Activated CD8-positive, alpha-beta T cell treated with anti-CD3 and anti-CD28 coated beads for 36 hours (primary cell): ENCODE data around the gene FOXJ1. TPM values are rescaled to one million over a fixed set of nuclear protein-coding genes. Genes with fewer than 3 reads are reported as not detected.

Experiments used
- ATAC-seq: fragments of 200-7000 bp; cut with Tn5 transposase; one replicate; pipeline ENCODE4 v1.10.0; 2021; ENCODE audit warnings: mild to moderate bottlenecking, moderate library complexity
- CTCF ChIA-PET: fragments of 350-600 bp; sonication (Branson Sonifier 250); formaldehyde crosslinking; loops from one replicate; lab custom pipeline; 2021; ENCODE audit warnings: antibody characterized with exemption; lab: Charles Lee
- POLR2A ChIA-PET: fragments of 350-600 bp; sonication (Branson Sonifier 250); formaldehyde crosslinking; loops from one replicate; lab custom pipeline; 2021; ENCODE audit warnings: antibody characterized with exemption; lab: Charles Lee
- DNase-seq: peaks from one replicate; pipeline ENCODE4 v3.0.0-alpha.2; 2020
- H3K27ac Mint-ChIP-seq: one replicate; pipeline ENCODE4 v1.8.0; 2021; ENCODE audit warnings: mild to moderate bottlenecking, mixed read lengths
- H3K27me3 Mint-ChIP-seq: one replicate; pipeline ENCODE4 v1.8.0; 2021; ENCODE audit warnings: mixed read lengths
- H3K36me3 Mint-ChIP-seq: one replicate; pipeline ENCODE4 v1.8.0; 2021; ENCODE audit warnings: low read depth, mixed read lengths
- H3K4me1 Mint-ChIP-seq: one replicate; pipeline ENCODE4 v1.8.0; 2021; ENCODE audit warnings: low read depth, mixed read lengths
- H3K4me3 Mint-ChIP-seq: one replicate; pipeline ENCODE4 v1.8.0; 2021; ENCODE audit warnings: mild to moderate bottlenecking, moderate library complexity, mixed read lengths
- H3K9me3 Mint-ChIP-seq: one replicate; pipeline ENCODE4 v1.8.0; 2021; ENCODE audit warnings: mixed read lengths
- intact Hi-C: fragments of 100-400 bp; cut with micrococcal nuclease; formaldehyde crosslinking; loops from one replicate; pipeline ENCODE4 v1.10.0; 2022
- total RNA-seq, 2 experiments: library from RNA; stranded (reverse); gene quantifications; one replicate each; pipeline ENCODE4 v1.2.3, GENCODE V29; 2021
- TF ChIP-seq, protein P1 (sequence below): fragments of 200-600 bp; IDR thresholded peaks from one replicate; pipeline ENCODE4 v1.8.0; 2022; ENCODE audit warnings: antibody characterized with exemption, mild to moderate bottlenecking

The FOXJ1 gene
- total RNA-seq, 2 experiments from 2014 or later = 11.1 to 11.6 TPM

DNA sequence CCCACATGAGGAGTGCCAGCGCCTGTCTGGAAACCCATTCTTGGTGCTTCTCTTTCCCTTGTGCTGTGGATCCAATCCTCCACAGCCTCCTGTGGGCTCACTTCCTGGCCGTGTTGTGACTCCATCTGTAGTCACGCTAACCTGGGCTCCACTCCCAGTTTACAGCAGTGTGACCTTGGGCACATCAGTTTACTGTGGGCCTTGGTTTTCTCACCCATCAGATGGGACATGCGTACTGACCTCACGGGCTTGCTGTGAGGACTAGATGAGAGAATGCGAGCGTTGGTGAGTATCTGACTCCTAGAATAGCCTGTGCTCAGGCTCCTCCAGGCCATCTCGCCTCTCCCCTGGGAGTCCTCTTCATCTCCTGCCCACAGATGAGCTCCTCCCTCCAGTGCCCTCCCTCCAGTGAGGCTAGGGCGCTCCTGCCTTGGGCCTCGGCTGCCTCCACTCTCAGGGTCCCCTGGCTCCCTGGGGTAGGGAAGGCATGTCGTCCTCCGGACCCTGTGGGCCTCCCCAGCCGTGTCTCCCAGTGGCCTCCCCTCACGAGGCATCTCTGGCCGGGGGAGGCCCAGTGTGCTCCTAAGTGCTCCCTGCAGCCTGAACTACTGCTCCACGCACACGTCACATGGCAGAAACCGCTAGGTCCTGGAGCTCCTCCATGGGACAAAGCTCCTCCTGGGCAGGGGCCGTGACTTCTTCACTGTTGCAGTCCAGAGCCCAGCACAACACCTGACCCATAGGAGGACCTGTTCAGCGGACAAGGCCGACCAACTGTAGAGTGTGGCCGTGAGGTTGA is 5.2 kb upstream of the FOXJ1 start:
- H3K36me3 Mint-ChIP-seq = peaks cover 29% of the 10 kb centered on the region
- peak; percentile 44 for DNase-seq
- CTCF ChIA-PET = interaction anchor here (0.9 to 7.9 kb wide), 7 partner anchors 20 to 133 kb away, joined by 3 to 80 read pairs (median 4); no protein-coding TSS in a partner anchor

DNA sequence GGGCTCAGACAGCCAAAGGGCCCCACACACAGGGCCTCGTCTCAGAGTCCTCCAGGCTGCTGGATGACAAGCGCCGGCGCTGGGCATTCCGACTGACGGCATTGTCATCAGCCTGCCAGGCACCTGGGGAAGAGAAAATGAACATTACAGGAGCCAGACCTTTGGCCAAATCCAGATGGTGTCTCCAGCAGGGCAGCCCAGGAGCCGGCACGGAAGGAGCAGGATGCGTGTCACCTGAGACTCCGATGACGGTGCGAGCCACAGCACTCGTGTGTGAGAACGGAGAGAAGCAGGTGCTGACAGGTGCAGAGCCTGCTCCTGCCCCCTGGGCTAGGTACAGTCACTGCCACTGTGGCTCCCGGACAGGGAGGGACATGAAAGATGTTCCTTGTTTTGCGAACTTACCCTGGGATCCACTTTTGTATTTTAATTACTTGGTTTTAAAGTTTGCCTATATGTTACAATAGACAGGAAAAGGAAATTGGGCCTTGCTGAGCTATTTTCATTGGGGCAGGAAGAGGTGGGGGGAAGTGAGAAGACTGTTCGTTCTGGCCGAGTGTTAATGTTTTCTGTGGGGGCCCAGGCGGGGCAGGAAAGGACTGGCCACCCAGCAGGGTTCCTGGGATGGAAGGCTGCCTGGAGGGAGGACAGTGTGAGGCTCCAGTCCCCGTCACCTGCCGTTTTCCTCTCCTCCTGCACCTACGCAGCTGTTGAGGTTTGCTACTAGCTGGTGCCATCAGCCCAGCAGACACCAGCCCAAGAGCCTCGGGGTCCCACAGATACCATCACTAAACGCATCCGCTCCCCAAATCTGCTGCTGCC is 4.4 kb upstream of the FOXJ1 start:
- peak; percentile 71 for DNase-seq
- Mint-ChIP-seq H3K36me3 (peaks cover 24% of the 10 kb centered on the region), H3K4me3 (peak overlapping the region; percentile 64), H3K9me3 (no peaks in the 10 kb centered on the region), H3K27ac (peak overlapping the region; percentile 94), H3K27me3 (no peaks in the 10 kb centered on the region), H3K4me1 (peaks cover 65% of the 10 kb centered on the region)
- peak; percentile 35 for ATAC-seq
- ChIA-PET POLR2A (interaction anchor here (0.7 to 7.3 kb wide), 11 partner anchors 10 to 127 kb away, joined by 3 to 56 read pairs (median 3); no protein-coding TSS in a partner anchor), CTCF (interaction anchor here (0.6 to 7.9 kb wide), 8 partner anchors 8 to 165 kb away, joined by 3 to 80 read pairs (median 4); no protein-coding TSS in a partner anchor)
- intact Hi-C loops = loop anchor here (5.0 kb wide), 1 partner anchor 37 kb away; no protein-coding TSS in a partner anchor
- TF ChIP-seq, protein P1, sequence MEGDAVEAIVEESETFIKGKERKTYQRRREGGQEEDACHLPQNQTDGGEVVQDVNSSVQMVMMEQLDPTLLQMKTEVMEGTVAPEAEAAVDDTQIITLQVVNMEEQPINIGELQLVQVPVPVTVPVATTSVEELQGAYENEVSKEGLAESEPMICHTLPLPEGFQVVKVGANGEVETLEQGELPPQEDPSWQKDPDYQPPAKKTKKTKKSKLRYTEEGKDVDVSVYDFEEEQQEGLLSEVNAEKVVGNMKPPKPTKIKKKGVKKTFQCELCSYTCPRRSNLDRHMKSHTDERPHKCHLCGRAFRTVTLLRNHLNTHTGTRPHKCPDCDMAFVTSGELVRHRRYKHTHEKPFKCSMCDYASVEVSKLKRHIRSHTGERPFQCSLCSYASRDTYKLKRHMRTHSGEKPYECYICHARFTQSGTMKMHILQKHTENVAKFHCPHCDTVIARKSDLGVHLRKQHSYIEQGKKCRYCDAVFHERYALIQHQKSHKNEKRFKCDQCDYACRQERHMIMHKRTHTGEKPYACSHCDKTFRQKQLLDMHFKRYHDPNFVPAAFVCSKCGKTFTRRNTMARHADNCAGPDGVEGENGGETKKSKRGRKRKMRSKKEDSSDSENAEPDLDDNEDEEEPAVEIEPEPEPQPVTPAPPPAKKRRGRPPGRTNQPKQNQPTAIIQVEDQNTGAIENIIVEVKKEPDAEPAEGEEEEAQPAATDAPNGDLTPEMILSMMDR = no peak

More for the DNA sequence above, 5.2 kb upstream of the FOXJ1 start:
- intact Hi-C loops = loop anchor here (5.0 kb wide), 1 partner anchor 36 kb away; no protein-coding TSS in a partner anchor
- Mint-ChIP-seq H3K27me3 (no peaks in the 10 kb centered on the region), H3K4me3 (peak overlapping the region; percentile 64), H3K4me1 (peaks cover 66% of the 10 kb centered on the region), H3K27ac (peak overlapping the region; percentile 94), H3K9me3 (no peaks in the 10 kb centered on the region)
- POLR2A ChIA-PET = interaction anchor here (1.0 to 7.3 kb wide), 7 partner anchors 14 to 126 kb away, joined by 3 to 56 read pairs (median 10); no protein-coding TSS in a partner anchor
- ATAC-seq = peak; percentile 16
- TF ChIP-seq, protein P1 = no peak

DNA sequence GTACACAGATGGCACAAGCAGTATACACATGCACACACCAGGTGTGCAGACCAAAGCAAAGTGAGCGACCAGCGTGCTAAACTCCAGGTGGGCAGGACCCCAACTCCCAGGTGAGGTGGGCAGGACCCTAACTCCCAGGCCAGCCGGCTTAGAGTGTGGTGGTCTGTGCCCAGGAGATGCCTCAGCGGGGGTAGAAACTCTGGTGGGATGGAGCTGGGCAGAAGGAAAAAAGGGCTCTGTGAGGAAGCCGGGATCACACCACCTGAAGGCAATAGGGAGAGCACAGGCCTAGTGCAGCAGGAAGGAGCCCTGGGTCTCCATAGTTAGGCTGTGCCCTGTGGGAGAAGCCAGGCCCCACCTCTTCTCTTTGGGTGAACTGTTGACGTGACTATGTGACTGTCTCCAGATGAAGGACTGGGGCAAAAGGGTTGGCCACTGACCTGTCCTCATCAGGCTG is 1.6 kb upstream of the FOXJ1 start:
- Mint-ChIP-seq H3K27ac (peak overlapping the region; percentile 94), H3K36me3 (peaks cover 18% of the 10 kb centered on the region), H3K4me3 (peak overlapping the region; percentile 72), H3K27me3 (peaks cover 1% of the 10 kb centered on the region), H3K9me3 (no peaks in the 10 kb centered on the region), H3K4me1 (peaks cover 65% of the 10 kb centered on the region)
- intact Hi-C loops = loop anchor here (5.0 kb wide), 1 partner anchor 125 kb away; the partner anchor contains the start of gene UBALD2
- TF ChIP-seq, protein P1 = no peak
- ChIA-PET POLR2A (interaction anchor here (0.6 to 7.3 kb wide), 14 partner anchors 9 to 132 kb away, joined by 3 to 56 read pairs (median 6); partner anchors contain the start of genes EXOC7 and UBALD2), CTCF (interaction anchor here (1.0 to 7.9 kb wide), 11 partner anchors 9 to 157 kb away, joined by 3 to 80 read pairs (median 4); no protein-coding TSS in a partner anchor)
- no peak for DNase-seq
- no peak for ATAC-seq

DNA sequence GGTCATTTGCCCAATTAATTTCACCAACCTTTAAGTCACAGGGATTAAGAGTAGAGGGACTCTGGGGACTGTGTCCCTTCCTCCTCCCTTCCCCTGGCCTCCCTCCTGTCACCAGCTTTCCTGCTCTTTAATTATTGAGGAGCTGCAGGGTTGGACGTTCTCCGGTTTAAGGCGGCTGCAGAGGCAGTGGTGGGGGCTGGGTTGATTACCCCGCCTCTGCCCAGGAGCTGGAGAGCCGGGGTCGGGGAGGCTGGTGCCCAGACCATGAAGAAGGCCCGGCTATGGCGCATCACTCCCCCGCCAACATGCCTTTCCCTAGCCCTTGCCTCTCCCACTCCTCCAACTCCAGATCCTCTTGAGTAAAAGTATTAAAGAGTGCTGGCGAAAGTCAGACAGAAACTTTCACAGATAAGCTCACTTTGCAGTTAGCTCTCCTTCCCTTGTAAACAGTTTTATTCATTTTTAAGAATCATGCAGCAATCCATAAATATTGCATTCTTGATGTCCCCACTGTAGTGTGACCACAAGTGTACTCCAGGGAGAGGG is 1.1 kb upstream of the FOXJ1 start:
- intact Hi-C loops = loop anchor here (5.0 kb wide), 1 partner anchor 125 kb away; the partner anchor contains the start of gene UBALD2
- Mint-ChIP-seq H3K4me3 (peak overlapping the region; percentile 72), H3K27me3 (peaks cover 1% of the 10 kb centered on the region), H3K9me3 (no peaks in the 10 kb centered on the region), H3K36me3 (peaks cover 14% of the 10 kb centered on the region), H3K4me1 (peaks cover 62% of the 10 kb centered on the region), H3K27ac (peak overlapping the region; percentile 94)
- no peak for DNase-seq
- ATAC-seq = no peak
- POLR2A ChIA-PET = interaction anchor here (0.6 to 7.3 kb wide), 9 partner anchors 10 to 130 kb away, joined by 3 to 56 read pairs (median 8); partner anchors contain the start of gene EXOC7
- TF ChIP-seq, protein P1 = no peak
- CTCF ChIA-PET = interaction anchor here (1.0 to 7.9 kb wide), 11 partner anchors 10 to 157 kb away, joined by 3 to 80 read pairs (median 4); no protein-coding TSS in a partner anchor
